ENCODE measurements around the gene BPTF. TPM values are rescaled to one million over a fixed set of nuclear protein-coding genes. Genes with fewer than 3 reads are reported as not detected.

BPTF gene
- total and polyA plus RNA-seq, 2 donors (not counting 1 experiment from before 2014, with no cell fraction given): 71.9 to 390 TPM

GRCh38 chr17:67993153-67993997 is 168.1 kb downstream of the BPTF start:
- H3K27me3 Mint-ChIP-seq: peaks cover 18% of the 10 kb centered on the region

More at GRCh38 chr17:67993153-67993997, 168.1 kb downstream of the BPTF start:
- Histone ChIP-seq H3K4me3 (ENCODE audit: control extremely low read depth in 1 of 5, extremely low read depth in 1 of 5, insufficient read depth in 1 of 5, low read depth in 2 of 5, low read length in 4 of 5) (peak overlapping the region; percentile 26 to 89 (median 70)), H3K27ac (ENCODE audit: low read length in 2 of 2) (peak overlapping the region; percentile 50 to 72), H3K4me2 (replicated peaks; ENCODE audit: low read depth, low read length, poor library complexity, severe bottlenecking) (peak overlapping the region; percentile 96), H3K9ac (ENCODE audit: low read length) (peak overlapping the region; percentile 86), H3K9me3 (ENCODE audit: control extremely low read depth in 1 of 3, control insufficient read depth in 2 of 3, insufficient read depth in 1 of 3, low read length in 2 of 3) (peaks cover 0 to 3% (median 0%) of the 10 kb centered on the region in 3 donors), H4K20me1 (ENCODE audit: control insufficient read depth, insufficient read depth, low read length, poor library complexity, severe bottlenecking) (no peaks in the 10 kb centered on the region), H3K79me2 (ENCODE audit: control insufficient read depth, insufficient read depth, low read length) (no peaks in the 10 kb centered on the region), H3K36me3 (replicated peaks in 1 of 2; ENCODE audit: control extremely low read depth in 1 of 2, control insufficient read depth in 1 of 2, extremely low read depth in 1 of 2, insufficient read depth in 2 of 2, low read length in 1 of 2) (no peaks in the 10 kb centered on the region), H2AFZ (ENCODE audit: insufficient read depth, low read depth, low read length, poor library complexity, severe bottlenecking) (peak overlapping the region; percentile 92), H3K4me1 (ENCODE audit: control insufficient read depth in 2 of 2, insufficient read depth in 2 of 2, low read length in 2 of 2) (peaks cover 30 to 34% of the 10 kb centered on the region in 2 donors), H3K27me3 (replicated peaks in 1 of 4; ENCODE audit: control extremely low read depth in 1 of 4, control insufficient read depth in 3 of 4, insufficient read depth in 4 of 4, low read length in 3 of 4) (peaks cover 0 to 21% (median 8%) of the 10 kb centered on the region in 4 experiments)
- Mint-ChIP-seq H3K4me3 (peak overlapping the region; percentile 97), H3K27ac (peak overlapping the region; percentile 95), H3K4me1 (peaks cover 33% of the 10 kb centered on the region), H3K9me3 (ENCODE audit: insufficient read depth) (no peaks in the 10 kb centered on the region)
- WGBS (ENCODE audit: insufficient coverage): under 1% methylated on average over 144 of the region's 144 CpGs
- ATAC-seq (ENCODE audit: low read depth): peak; percentile 81
- peak; percentile 89 for DNase-seq
- TF ChIP-seq CTCF (IDR thresholded peaks at IDR 0.05) (no peak), EZH2 (IDR thresholded peaks at IDR 0.05; ENCODE audit: borderline replicate concordance, insufficient read depth, low read depth, low read length, poor library complexity, severe bottlenecking) (no peak)
- ChIA-PET CTCF (interaction anchor here (0.6 to 1.6 kb wide), 2 partner anchors 14 to 56 kb away, joined by 3 to 4 read pairs; no protein-coding TSS in a partner anchor), POLR2A (interaction anchor here (1.8 kb wide), 1 partner anchor 26 kb away, joined by 8 read pairs; no protein-coding TSS in a partner anchor)
- intact Hi-C loops (cut with micrococcal nuclease): loop anchor here (1.0 to 2.0 kb wide), 2 partner anchors 27 to 297 kb away; partner anchors contain the start of genes ARSG and SLC16A6

Data from B cell (primary cell).